T1000 (cell line): ENCODE results near the gene EXTL1.
"Not testable (repeated sequence)": the region's sequence is repeated elsewhere in the genome, so short reads cannot be mapped to it uniquely, and the experiment has no call there.

Source experiments
- DNase-seq: peaks from one replicate; lab custom pipeline; 2025; ENCODE audit warnings: mixed read lengths; lab: John Stamatoyannopoulos, UW

EXTL1 gene

GRCh38 chr1:26021647-26022403, at the start of gene EXTL1:
EXTL1 (plus strand) TSS chr1:26021775; CDS start chr1:26022647, 872 bp downstream.
- DNase-seq = no peak

GRCh38 chr1:25971811-25972180, 49.8 kb upstream of the EXTL1 start:
- DNase-seq = no peak

GRCh38 chr1:25973610-25974321, 47.8 kb upstream of the EXTL1 start:
- no peak for DNase-seq

GRCh38 chr1:25977801-25978200, 43.8 kb upstream of the EXTL1 start:
- no peak for DNase-seq

GRCh38 chr1:25978403-25978802, 43.2 kb upstream of the EXTL1 start:
- DNase-seq = no peak

- DNase-seq = no peak
These were observed 42.4 kb upstream of the EXTL1 start for GRCh38 chr1:25979210-25979609.

GRCh38 chr1:25985171-25985570, 36.4 kb upstream of the EXTL1 start:
- DNase-seq = no peak

- DNase-seq = no peak
These were observed 35.9 kb upstream of the EXTL1 start for GRCh38 chr1:25985670-25986069.

- not testable (repeated sequence) for DNase-seq
These were observed 34.8 kb upstream of the EXTL1 start for GRCh38 chr1:25986773-25987172.

- DNase-seq = no peak
These were observed 33.6 kb upstream of the EXTL1 start for GRCh38 chr1:25987951-25988350.

- no peak for DNase-seq
These were observed 31.9 kb upstream of the EXTL1 start for GRCh38 chr1:25989440-25990234.

- DNase-seq = no peak
These were observed 31.3 kb upstream of the EXTL1 start for GRCh38 chr1:25990251-25990650.

GRCh38 chr1:25990702-25991395, 30.7 kb upstream of the EXTL1 start:
- no peak for DNase-seq

- no peak for DNase-seq
These were observed 29.5 kb upstream of the EXTL1 start for GRCh38 chr1:25991937-25992688.

- DNase-seq = no peak
These were observed 28.8 kb upstream of the EXTL1 start for GRCh38 chr1:25992689-25993171.

- no peak for DNase-seq
These were observed 28.2 kb upstream of the EXTL1 start for GRCh38 chr1:25993197-25993951.

- no peak for DNase-seq
These were observed 27.0 kb upstream of the EXTL1 start for GRCh38 chr1:25994402-25995150.

GRCh38 chr1:25996966-25997827, 24.4 kb upstream of the EXTL1 start:
- no peak for DNase-seq
